GM12872 (cell line): ENCODE data around the gene ADAM12.

Experiments used
- CTCF ChIP-seq: IDR thresholded peaks from 3 replicates; pipeline ENCODE4 v1.5.1; 2011; ENCODE audit warnings: low read depth, mild to moderate bottlenecking, low read length, moderate library complexity; ENCODE audit not compliant: insufficient read depth

Gene ADAM12

GRCh38 chr10:126255313-126255712 lies 133.0 kb downstream of the ADAM12 start:
- no peak for TF ChIP-seq CTCF

GRCh38 chr10:126253611-126253998 lies 134.7 kb downstream of the ADAM12 start:
- no peak for TF ChIP-seq CTCF

GRCh38 chr10:126252884-126253610 lies 135.2 kb downstream of the ADAM12 start:
- TF ChIP-seq CTCF = no peak

- TF ChIP-seq CTCF = no peak
Observed at GRCh38 chr10:126251778-126252407, 136.4 kb downstream of the ADAM12 start.

- TF ChIP-seq CTCF = no peak
Observed at GRCh38 chr10:126250527-126251310, 137.6 kb downstream of the ADAM12 start.

- TF ChIP-seq CTCF = no peak
Observed at GRCh38 chr10:126250045-126250444, 138.2 kb downstream of the ADAM12 start.

- TF ChIP-seq CTCF = no peak
Observed at GRCh38 chr10:126247446-126247975, 140.8 kb downstream of the ADAM12 start.
